DMS79 treated with DMSO at 0.1 percent for 48 hours (cell line): ENCODE results near the gene HOXA5.
A peak's percentile ranks its signal among the peaks of the same experiment; 100 is the strongest.

Experiments used
- DNase-seq: peaks from one replicate; lab custom pipeline; 2025; lab: John Stamatoyannopoulos, UW

The HOXA5 gene

DNA sequence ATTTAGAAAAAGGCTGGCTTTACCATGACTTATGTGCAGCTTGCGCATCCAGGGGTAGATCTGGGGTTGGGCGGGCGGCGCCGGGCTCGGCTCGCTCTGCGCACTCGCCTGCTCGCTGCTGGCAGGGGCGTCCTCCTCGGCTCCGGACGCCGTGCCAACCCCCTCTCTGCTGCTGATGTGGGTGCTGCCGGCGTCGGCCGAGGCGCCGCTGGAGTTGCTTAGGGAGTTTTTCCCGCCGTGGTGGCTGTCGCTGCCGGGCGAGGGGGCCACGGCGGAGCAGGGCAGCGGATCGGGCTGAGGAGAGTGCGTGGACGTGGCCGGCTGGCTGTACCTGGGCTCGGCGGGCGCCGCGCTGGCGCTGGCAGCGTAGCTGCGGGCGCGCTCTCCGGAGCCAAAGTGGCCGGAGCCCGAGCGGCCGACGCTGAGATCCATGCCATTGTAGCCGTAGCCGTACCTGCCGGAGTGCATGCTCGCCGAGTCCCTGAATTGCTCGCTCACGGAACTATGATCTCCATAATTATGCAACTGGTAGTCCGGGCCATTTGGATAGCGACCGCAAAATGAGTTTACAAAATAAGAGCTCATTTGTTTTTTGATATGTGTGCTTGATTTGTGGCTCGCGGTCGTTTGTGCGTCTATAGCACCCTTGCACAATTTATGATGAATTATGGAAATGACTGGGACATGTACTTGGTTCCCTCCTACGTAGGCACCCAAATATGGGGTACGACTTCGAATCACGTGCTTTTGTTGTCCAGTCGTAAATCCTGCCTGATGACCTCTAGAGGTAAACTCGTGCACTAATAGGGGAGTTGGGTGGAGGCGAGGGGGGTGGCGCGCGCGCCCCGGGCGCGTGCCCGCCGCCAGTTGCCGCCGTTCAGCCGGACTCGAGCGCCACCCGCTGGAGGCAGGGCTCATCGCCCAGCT lies at the start of gene HOXA5:
Gene HOXA5, minus strand, starts transcription at position 659 of the 927 bp plus-strand sequence. Its CDS starts 74 bp downstream, at position 585.
- peak; percentile 65 for DNase-seq

GRCh38 chr7:27192546-27193334 lies 49.3 kb upstream of the HOXA5 start:
- no peak for DNase-seq

DNA sequence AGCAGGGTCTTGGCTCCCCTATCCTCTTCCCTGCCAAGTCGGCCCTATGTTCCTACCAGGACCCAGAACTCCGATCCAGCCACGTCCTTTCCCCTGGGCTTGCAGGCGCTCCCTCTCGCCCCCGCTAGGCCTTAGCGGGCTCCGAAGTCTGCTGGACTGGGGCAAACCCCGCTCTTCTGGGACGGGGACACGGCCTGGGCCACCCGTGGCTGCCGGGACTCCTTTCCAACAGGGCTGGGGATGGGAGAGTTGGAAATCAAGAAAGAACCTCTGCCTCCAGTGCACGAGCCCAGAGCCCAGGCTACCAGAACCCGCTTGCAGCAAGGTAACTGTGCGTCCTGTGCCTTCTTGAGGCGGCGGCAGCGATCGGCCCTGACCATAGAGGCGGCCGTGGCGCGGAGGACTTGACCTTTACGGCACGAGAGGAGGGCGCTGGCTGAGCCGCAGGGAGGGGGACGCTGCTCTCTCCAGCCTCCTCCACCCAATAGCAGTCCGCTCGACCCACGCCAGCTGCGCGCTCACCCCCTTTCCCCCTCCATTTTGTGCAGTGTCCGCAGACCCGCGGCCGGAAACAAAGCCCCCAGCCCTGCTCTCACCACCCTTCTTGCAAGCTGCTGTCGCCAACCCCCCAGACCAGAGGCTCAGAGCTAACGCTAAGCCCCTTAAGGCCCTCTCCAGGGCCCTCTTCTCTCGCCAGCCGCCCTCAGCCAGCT lies 48.5 kb upstream of the HOXA5 start:
- DNase-seq: no peak

DNA sequence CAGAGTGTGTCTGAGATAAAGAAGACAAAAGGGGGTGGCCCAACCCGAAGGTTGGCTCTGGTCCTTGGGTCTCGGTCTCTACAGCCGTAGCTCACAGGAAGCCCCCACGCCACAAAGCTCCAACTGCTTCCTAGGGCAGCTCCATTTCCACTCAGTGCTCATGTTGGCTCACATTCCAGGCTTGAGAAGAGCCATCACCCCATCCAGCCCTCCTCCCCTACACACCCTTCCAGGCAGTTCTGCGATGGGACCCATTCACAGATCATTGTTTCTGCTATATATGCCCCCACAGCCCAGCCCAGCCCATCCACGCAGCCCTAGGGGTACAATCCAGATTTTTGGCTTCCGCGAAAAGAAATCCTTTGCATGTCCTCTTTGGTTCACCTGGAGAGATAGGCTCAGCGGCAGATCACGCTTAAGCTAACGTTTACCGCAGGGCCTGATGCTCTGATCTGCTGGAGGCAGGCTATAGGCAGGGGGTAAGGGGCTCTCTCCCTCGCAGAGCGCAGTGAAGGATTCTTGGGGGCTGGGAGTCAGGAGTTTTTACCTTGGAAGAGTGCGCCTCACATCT lies 47.8 kb upstream of the HOXA5 start:
- no peak for DNase-seq

DNA sequence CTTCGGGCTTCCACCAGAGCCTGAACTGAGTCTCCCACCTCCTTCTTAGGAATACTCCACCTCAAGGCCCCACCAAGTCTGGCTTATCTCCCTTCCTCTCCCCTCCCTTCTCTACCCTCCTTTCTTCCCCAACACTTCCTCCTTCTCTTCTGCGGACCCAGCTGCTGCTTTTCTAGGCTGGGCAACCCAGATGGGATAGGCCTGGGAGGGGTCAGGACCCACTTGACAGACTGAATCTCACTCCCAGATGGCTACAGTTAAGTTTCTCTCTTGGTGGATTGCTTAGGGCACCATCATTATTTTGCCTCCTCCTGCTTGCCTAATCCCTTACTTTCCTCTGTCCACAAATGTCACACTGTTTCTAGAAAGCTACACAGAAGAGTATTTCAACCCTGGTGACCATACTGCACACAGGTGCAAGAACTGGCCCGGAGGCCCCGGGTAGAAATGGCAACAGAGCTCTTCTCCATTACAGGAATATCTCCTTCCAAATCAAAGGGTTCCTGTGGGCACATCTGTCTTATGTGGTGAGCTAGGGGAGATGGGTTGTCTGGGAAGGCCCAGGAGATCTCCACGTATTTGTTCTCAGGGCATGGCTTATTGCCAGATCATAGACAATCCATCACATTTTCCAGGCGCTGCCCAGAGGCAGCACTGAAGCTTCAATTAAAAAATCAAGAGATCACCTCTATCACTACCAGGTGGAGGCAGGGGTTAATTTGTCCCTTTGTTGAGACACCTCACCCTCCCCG lies 46.7 kb upstream of the HOXA5 start:
- DNase-seq: no peak

DNA sequence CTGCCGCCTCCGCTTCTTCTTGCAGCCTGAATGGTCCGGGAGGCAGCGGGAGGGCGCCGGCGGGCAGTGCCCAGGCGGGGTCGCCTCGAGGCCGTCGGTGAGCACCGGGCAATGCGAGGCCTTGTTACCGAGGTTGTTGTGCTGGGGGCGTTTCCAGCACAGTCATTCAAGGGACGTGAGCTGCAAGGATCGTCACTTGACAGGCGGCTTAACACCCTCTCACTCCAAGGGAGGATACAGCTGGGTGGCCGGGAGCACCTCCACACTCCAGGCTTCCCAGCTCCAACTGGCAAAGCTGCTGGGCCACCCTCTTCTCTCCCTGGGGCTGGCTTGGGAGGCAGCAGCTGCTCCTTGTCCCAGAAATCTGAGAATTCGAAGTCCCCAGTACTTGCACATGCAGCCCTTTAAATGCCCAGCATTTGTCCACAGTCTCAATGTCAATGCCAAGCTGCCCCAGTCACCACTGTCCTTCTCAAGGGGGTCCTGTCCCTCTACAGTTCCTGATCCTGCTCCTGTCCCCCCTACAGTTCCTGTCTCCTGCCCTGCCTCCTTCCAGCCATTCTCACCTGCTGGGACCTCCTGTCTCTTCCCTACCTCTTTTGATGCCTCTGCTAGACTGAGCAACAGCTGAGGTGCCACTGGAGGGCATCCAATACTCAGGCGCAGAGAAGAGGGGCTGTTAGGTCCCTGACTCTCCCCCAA lies 46.0 kb upstream of the HOXA5 start:
- DNase-seq: no peak

DNA sequence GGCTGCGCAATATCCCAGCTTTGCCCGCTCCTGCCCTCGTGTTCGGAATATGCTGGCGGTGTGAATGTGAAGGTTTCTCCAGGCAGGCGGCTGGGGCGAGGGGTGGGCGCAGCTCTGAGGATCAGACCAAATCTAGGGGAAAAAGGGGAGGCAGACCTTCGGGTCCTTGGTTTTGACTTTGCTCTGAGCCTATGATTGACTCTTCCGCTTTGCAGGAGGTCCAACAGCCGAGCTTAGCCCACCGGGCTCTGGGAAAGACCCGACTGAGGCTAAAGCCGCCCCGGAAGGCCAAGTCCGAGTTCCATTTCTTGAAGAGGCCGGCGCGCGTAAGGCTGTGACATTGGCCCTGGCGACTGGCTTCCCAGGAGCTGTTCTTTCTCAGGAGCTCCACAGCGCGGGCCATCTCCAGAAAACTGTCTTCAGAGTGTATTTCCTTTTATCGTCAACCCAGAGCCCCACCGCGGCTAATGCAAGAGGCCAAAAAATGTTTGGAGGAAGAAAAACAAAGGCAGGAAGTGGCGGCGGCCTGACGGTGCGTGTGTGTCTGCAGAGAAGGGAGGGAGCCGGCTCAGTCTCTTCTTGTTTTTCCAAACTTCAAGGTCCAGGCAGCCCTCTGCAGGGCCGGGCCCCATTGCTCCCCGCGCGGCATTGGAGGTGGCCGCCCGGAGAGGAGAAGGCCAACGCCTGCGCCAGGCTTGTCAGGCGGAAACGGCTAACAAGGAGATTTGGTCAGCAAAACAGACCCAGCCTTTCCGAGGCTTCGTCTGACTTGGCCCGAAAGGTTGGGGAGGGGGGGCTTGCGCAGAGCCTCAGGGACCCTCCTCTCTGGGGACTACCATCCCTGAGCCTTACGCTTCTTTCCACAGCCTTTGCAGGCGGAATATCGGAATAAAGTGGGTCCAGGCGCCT lies 45.2 kb upstream of the HOXA5 start:
- no peak for DNase-seq

DNA sequence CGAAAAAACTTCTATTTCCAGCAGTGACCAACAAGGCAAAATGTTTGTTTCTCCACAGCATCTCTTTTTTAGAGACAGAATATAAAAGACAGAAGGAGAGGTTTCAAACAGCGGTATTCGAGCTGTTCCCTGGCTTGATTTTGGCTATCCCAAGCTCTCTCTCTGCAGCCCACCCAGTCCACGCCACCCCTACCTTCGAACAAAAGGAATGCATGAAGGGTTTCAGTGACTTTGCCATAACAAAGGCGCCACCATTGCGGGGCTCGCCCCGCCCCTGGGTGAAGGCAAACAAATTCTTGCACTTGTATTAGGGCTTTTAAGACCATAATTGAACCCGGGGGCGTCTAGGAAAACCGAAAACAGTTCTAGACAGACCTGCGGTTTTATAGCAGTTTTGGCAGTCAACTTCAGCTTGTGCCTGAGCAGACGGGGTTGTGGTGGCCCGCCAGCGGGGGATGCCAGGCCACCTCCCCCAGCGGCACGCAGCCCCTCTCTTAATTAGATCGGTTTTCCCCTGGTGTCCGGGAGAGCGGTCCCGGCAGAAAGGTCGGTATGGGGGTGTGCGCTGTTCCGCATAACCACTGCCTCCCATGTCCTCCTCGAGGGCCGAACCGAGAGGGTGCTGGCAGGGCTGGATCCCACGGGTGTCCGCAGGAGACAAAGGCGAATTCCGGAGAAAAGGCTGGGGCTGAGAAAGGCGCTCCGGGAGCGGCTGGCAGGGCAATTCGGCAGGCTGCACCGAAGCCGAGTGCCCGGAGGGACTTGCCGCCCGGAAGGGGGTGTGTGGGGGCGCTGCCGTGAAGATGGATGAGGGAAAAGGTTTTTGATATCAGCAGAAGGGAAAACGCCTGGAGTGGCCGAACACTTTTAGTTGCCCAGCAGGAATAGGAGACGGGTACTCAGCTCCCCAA lies 44.2 kb upstream of the HOXA5 start:
- DNase-seq: no peak

- no peak for DNase-seq
Observed at GRCh38 chr7:27186668-27187474, 43.4 kb upstream of the HOXA5 start.

DNA sequence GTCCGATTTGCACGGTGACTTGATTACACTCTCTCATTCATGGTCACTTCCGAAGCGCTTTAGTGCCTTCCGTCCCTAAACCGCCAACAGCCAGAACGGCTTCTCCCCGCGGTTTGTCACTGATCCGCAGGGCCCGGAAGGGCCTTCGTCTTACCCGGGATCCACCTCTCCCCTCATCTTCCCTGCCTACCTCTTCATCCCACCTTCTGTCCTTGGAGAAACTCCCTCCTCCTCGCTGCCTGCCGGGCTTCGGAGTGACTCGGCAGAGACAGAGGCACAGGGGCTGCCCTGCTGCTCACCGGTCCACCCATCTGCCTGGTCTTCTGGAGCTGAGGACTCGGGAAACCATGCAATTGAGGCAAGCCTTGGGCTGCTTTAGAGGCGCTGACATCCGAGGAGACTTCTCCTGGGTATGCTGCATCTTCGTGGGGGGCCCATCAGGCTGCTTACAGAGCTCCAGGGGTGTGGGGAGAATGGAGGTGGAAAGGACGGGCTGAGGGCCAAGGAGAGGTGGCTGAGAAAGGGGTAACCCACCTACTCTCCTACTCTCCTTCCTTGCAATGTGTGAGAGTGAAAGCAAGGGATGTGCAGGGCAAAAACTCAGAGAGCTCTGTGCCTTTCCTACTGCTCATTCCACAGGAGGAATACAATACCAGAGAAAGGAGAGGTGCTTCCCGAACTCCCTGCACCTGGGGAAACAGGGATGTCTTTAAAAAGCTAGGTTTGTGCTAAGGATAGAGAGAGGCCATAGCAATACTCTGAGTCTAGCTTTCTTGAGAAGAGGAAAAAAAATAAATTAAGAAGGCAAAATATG lies 42.6 kb upstream of the HOXA5 start:
- DNase-seq: no peak

- DNase-seq: peak; percentile 54
Observed at GRCh38 chr7:27185013-27185853, 41.8 kb upstream of the HOXA5 start, which contains the start of gene HOXA11. Gene HOXA11, minus strand, starts transcription at chr7:27185232. Its CDS starts 88 bp downstream, at chr7:27185144.

DNA sequence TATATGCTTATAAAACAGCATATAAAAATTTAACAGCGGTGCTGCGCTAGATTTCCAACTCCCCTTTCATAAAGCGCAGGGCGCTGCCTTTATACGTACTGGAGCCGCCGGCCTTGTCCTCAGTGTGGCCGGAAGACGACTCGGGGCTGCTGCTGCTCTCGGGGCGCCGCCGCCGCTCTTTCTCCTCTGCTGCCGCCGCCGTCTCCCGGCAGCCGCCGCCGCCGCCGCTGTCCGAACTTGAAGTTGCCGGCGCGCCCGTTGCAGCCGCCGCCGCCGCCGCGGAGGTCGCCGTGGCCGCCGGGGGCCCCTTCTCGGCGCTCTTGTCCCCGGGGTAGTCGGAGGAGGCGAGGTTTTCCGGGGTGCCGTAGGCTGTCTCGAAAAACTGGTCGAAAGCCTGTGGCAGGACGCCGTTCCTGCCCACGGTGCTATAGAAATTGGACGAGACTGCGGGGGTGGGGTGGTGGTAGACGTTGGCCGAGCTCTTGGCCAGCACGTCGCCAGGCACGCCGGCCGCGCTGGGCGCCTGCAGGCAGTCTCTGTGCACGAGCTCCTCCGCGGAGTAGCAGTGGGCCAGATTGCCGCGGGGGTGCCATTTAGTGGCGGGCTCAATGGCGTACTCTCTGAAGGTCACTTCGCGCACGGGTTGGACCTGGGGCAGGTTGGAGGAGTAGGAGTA lies 41.0 kb upstream of the HOXA5 start:
- DNase-seq: no peak

- DNase-seq: no peak
Observed at GRCh38 chr7:27183682-27184336, 40.3 kb upstream of the HOXA5 start.

GRCh38 chr7:27182861-27183681 lies 39.6 kb upstream of the HOXA5 start:
- DNase-seq: peak; percentile 16
